Epithelial cell of prostate (primary cell): ENCODE results near the gene FASTK.

ENCODE experiments used
- DNase-seq: peaks from one replicate; pipeline ENCODE4 v3.0.0-alpha.2; 2011; ENCODE audit warnings: low read depth, low spot score
- H3K27ac ChIP-seq: fragments of 450-650 bp; 2 replicates; pipeline ENCODE4 v1.5.1; 2017; ENCODE audit warnings: mild to moderate bottlenecking

The FASTK gene

GRCh38 chr7:151080522-151081169 is at the start of gene FASTK:
FASTK (minus strand) TSS chr7:151080809; CDS start chr7:151080766, 43 bp downstream.
- DNase-seq = peak; percentile 49
- H3K27ac ChIP-seq = peak within 1 kb of the TSS; percentile 86

GRCh38 chr7:151129960-151130591 is 49.5 kb upstream of the FASTK start:
- no peak overlapping the region for H3K27ac ChIP-seq
- no peak for DNase-seq

GRCh38 chr7:151129117-151129959 is 48.7 kb upstream of the FASTK start:
- H3K27ac ChIP-seq = no peak overlapping the region
- no peak for DNase-seq

GRCh38 chr7:151128716-151129115 is 48.1 kb upstream of the FASTK start:
- no peak for DNase-seq
- no peak overlapping the region for H3K27ac ChIP-seq

GRCh38 chr7:151128144-151128543 is 47.5 kb upstream of the FASTK start:
- no peak overlapping the region for H3K27ac ChIP-seq
- no peak for DNase-seq

- DNase-seq = no peak
These were observed 46.0 kb upstream of the FASTK start for GRCh38 chr7:151126491-151127137.

GRCh38 chr7:151125846-151126481 is 45.4 kb upstream of the FASTK start:
- DNase-seq = no peak
- no peak overlapping the region for H3K27ac ChIP-seq

More at GRCh38 chr7:151126491-151127137, 46.0 kb upstream of the FASTK start:
- H3K27ac ChIP-seq = no peak overlapping the region

GRCh38 chr7:151125470-151125845 is 44.8 kb upstream of the FASTK start:
- no peak for DNase-seq
- H3K27ac ChIP-seq = no peak overlapping the region

GRCh38 chr7:151124899-151125399 is 44.3 kb upstream of the FASTK start:
- no peak for DNase-seq
- no peak overlapping the region for H3K27ac ChIP-seq

GRCh38 chr7:151124481-151124880 is 43.9 kb upstream of the FASTK start:
- no peak for DNase-seq
- H3K27ac ChIP-seq = no peak overlapping the region

- H3K27ac ChIP-seq = no peak overlapping the region
- DNase-seq = peak; percentile 24
These were observed 43.3 kb upstream of the FASTK start for GRCh38 chr7:151123822-151124464.

- H3K27ac ChIP-seq = no peak overlapping the region
These were observed 42.7 kb upstream of the FASTK start for GRCh38 chr7:151123158-151123821.

GRCh38 chr7:151122796-151123157 is 42.2 kb upstream of the FASTK start:
- no peak overlapping the region for H3K27ac ChIP-seq
- DNase-seq = no peak

More at GRCh38 chr7:151123158-151123821, 42.7 kb upstream of the FASTK start:
- no peak for DNase-seq

- H3K27ac ChIP-seq = no peak overlapping the region
- DNase-seq = no peak
These were observed 41.7 kb upstream of the FASTK start for GRCh38 chr7:151122276-151122675.

- no peak overlapping the region for H3K27ac ChIP-seq
- DNase-seq = no peak
These were observed 41.0 kb upstream of the FASTK start for GRCh38 chr7:151121380-151122170.

- DNase-seq = no peak
- no peak overlapping the region for H3K27ac ChIP-seq
These were observed 40.3 kb upstream of the FASTK start for GRCh38 chr7:151120896-151121295.

- DNase-seq = no peak
- no peak overlapping the region for H3K27ac ChIP-seq
These were observed 39.3 kb upstream of the FASTK start for GRCh38 chr7:151119902-151120301.

GRCh38 chr7:151119055-151119415 is 38.4 kb upstream of the FASTK start:
- H3K27ac ChIP-seq = no peak overlapping the region
- no peak for DNase-seq
